SK-N-MC (cell line): ENCODE results near the gene IQSEC3.
"Not testable (repeated sequence)": the region's sequence is repeated elsewhere in the genome, so short reads cannot be mapped to it uniquely, and the experiment has no call there.

ENCODE experiments used
- DNase-seq: peaks from one replicate; pipeline ENCODE4 v3.0.0-alpha.2; 2011; ENCODE audit warnings: low read depth, low spot score
- H3K27ac ChIP-seq: fragments of 200-600 bp; sonication (generic); 2 replicates; pipeline ENCODE4 v1.5.1; 2016; ENCODE audit warnings: mixed run types
- H3K36me3 ChIP-seq: fragments of 200-600 bp; sonication (generic); 2 replicates; pipeline ENCODE4 v1.6.1; 2017; ENCODE audit warnings: antibody characterized with exemption, low read length, mixed read lengths; ENCODE audit not compliant: insufficient read depth
- H3K4me3 ChIP-seq: fragments of 200-600 bp; sonication (generic); 2 replicates; pipeline ENCODE4 v1.5.1; 2016
- H3K9ac ChIP-seq: fragments of 200-600 bp; sonication (generic); 2 replicates; pipeline ENCODE4 v1.8.0; 2017; ENCODE audit warnings: mixed run types, mixed read lengths; ENCODE audit not compliant: insufficient read length
- H3K9me3 ChIP-seq: fragments of 200-600 bp; sonication (generic); 2 replicates; pipeline ENCODE4 v1.6.1; 2017; ENCODE audit warnings: low read depth, mild to moderate bottlenecking, antibody characterized with exemption, low read length, moderate library complexity, mixed read lengths
- EZH2 ChIP-seq: fragments of 200-600 bp; sonication (generic); IDR thresholded peaks from one replicate; pipeline ENCODE4 v1.6.1; 2017; ENCODE audit warnings: antibody characterized with exemption
- FOXP2 ChIP-seq: optimal IDR thresholded peaks from 2 replicates; pipeline ENCODE3; 2011; ENCODE audit warnings: mild to moderate bottlenecking, moderate library complexity; ENCODE audit not compliant: insufficient read depth; ENCODE audit errors: extremely low read length, control extremely low read depth
- POLR2AphosphoS5 ChIP-seq: IDR thresholded peaks from 2 replicates; pipeline ENCODE4 v1.6.1; 2012; ENCODE audit warnings: mild to moderate bottlenecking, low read depth, low read length, borderline replicate concordance

IQSEC3 gene

DNA sequence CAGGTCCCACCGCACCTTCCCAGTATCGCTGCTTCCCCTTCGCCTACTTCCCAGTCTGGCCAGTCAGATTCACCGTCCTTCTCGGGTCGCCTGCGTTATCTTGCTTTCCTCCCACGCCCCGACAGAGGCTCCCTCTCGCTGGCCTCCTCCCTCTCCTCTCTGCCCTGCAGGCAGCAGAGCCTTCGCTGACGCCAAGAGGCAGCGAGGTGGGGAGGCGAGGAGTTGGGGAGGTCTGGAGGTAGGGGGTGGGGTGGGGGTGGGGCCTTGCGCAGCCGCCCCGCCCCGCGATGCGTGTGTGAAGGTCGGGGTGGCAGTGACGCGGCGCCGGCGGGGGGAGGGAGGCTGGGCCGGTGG lies at the start of gene IQSEC3:
TSS of gene IQSEC3 (plus strand) at position 340 of the 354 bp plus-strand sequence. CDS start 116 bp downstream, outside the sequence.
- not testable (repeated sequence) for H3K4me3 ChIP-seq, H3K9ac ChIP-seq, H3K9me3 ChIP-seq, H3K36me3 ChIP-seq, DNase-seq, H3K27ac ChIP-seq

DNA sequence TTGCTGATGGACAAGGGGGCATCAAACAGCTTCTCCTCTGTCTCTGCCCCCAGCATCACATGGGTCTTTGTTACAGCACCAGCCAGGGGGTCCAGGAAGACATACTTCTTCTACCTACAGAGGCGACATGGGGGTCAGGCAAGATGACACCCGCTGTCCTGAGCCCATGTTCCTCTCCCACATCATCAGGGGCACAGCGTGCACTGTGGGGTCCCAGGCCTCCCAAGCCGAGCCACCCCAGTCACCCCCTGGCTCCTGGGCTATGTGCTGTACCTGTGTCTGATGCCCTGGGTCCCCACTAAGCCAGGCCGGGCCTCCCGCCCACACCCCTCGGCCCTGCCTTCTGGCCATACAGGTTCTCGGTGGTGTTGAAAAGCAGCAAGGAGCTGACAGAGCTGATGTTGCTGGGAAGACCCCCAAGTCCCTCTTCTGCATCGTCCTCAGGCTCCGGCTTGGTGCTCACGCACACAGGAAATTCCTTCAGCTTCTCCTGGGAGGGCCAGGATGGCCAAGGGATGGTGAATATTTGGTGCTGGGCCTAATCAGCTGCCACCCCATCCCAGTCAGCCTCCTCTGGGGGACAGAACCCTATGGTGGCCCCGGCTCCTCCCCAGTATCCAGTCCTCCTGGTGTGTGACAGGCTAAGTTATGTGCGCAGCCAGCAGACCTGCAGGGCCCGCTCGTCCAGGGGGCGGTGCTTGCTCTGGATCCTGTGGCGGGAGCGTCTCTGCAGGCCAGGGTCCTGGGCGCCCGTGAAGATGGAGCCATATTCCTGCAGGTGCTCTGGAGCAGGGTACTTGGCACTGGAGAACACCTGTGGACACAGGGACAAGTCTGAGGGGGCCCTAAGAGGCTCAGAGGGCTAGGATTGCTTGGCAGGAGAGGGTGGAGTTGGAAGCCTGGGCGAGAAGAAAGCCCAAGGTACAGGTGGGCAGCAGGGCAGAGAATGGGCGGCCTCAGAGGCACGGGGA lies 48.9 kb upstream of the IQSEC3 start:
- not testable (repeated sequence) for H3K9me3 ChIP-seq, DNase-seq, H3K4me3 ChIP-seq, H3K9ac ChIP-seq, H3K36me3 ChIP-seq, H3K27ac ChIP-seq

DNA sequence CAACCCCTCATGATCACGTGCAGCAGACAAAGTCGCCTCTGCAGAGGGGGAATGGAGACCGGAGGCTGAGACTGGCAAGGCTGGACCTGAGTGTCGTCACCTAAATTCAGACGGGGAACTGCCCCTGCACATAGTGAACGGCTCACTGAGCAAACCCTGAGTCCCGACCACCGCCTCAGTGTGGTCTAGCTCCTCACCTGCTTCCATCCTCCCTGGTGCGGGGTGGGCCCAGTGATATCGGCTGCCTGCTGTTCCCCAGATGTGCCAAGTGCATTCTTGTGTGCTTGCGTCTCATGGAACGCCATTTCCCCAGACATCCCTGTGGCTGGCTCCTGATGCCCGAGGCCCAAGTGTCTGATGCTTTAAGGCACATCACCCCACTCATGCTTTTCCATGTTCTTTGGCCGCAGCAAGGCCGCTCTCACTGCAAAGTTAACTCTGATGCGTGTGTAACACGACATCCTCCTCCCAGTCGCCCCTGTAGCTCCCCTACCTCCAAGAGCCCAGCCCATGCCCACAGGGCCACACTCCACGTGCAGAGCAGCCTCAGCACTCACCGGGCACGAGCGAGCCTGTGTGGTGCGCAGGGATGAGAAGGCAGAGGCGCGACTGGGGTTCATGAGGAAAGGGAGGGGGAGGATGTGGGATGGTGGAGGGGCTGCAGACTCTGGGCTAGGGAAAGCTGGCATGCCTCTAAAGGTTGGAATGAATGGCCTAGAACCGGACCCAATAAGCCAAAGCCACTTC lies 47.6 kb upstream of the IQSEC3 start:
- not testable (repeated sequence) for H3K36me3 ChIP-seq, H3K4me3 ChIP-seq, H3K9ac ChIP-seq, H3K9me3 ChIP-seq, DNase-seq, H3K27ac ChIP-seq

DNA sequence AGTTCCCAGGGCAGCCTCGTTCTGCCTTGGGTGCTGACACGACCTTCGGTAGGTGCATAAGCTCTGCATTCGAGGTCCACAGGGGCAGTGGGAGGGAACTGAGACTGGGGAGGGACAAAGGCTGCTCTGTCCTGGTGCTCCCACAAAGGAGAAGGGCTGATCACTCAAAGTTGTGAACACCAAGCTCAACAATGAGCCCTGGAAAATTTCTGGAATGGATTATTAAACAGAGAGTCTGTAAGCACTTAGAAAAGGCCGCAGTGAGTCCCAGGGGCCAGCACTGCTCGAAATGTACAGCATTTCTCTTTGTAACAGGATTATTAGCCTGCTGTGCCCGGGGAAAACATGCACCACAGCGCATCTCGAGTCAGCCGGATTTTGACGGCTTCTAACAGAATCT lies 46.7 kb upstream of the IQSEC3 start:
- H3K36me3 ChIP-seq, DNase-seq, H3K9ac ChIP-seq, H3K27ac ChIP-seq, H3K4me3 ChIP-seq, H3K9me3 ChIP-seq: not testable (repeated sequence)

DNA sequence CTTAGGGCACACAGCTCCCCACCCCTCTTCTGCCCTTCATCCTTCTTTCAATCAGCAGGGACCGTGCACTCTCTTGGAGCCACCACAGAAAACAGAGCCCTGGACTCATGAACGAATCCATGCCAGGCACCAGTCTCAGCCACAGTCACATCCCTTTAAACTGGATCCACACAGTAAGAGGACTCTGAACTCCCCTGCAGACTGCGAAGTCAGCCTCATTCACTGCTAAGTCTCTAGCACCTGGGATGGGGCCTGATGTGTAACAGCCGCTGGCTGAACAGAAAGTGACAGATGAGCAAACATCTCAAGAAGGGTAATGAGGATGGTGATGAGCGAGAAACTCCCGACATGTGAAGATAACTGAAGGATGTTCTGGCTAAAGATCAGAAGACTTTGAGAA lies 45.8 kb upstream of the IQSEC3 start:
- TF ChIP-seq POLR2AphosphoS5: no peak
- no peak for TF ChIP-seq EZH2
- no peak for TF ChIP-seq FOXP2
- H3K27ac ChIP-seq: no peak overlapping the region
- H3K4me3 ChIP-seq: no peak overlapping the region
- H3K9ac ChIP-seq: no peak overlapping the region
- no peaks in the 10 kb centered on the region for H3K9me3 ChIP-seq
- DNase-seq: no peak
- H3K36me3 ChIP-seq: no peaks in the 10 kb centered on the region; the same call in 1 of the 2 replicates

DNA sequence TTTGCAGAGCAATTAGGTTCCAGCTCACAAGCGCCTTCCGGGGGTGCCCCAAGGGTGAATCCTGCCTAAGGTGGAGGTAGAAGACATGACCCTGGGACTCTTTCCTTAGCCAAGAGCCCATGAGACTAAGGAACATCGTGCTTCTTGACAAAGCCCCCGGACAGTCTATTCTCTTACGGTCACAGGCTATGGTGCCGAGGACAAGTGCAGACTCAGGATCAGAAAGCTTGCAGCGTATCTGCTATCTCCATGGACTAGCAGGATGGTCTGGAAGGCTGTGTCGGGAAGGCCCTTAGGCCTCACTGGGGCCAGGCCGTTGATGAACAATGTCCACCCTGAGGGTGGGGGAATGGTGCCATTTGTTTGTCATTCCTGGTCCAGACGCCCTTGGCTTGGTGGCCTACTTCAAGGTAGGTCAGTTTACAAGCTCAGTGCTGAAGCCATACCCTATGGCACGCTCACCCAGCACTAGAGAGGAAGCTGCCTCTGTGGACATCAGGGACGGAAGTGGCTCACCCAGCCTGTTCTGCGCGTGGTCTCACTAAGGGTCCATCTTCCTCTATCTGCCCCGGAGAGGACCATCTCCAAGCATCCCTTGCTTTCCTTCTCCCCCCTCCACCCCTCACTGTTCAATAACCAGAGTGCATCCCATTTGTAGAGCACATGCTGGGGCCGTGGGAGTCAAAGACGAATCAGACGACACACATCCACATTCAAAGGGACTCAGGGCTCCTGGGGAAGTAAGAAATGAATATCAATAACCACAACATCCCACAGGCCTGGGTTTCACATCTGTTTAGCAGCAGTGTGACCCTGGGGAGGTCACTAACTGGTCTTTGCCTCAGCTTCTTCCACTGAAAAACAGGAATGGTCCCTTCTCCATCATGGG lies 45.0 kb upstream of the IQSEC3 start:
- Histone ChIP-seq H3K27ac (no peak overlapping the region), H3K9me3 (no peaks in the 10 kb centered on the region), H3K36me3 (no peaks in the 10 kb centered on the region; the same call in 1 of the 2 replicates), H3K9ac (no peak overlapping the region), H3K4me3 (no peak overlapping the region)
- no peak for DNase-seq
- TF ChIP-seq EZH2 (no peak), FOXP2 (no peak), POLR2AphosphoS5 (no peak)

DNA sequence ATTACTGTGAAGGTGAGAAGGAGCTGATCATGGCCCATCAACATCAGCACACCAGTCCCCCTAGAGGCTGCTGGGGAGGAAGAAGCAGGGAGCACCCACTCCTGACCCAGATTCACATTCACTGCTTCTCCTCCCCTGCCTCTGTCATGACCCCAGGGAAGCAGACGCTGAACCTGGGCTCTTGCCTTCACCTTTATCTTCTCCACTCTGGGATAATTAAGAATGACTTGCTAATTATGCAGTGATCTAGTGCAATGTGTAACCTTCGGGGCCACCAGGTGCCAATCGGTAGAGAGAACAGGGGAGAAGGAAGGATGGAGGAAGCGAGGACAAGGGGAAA lies 44.4 kb upstream of the IQSEC3 start:
- DNase-seq: no peak

DNA sequence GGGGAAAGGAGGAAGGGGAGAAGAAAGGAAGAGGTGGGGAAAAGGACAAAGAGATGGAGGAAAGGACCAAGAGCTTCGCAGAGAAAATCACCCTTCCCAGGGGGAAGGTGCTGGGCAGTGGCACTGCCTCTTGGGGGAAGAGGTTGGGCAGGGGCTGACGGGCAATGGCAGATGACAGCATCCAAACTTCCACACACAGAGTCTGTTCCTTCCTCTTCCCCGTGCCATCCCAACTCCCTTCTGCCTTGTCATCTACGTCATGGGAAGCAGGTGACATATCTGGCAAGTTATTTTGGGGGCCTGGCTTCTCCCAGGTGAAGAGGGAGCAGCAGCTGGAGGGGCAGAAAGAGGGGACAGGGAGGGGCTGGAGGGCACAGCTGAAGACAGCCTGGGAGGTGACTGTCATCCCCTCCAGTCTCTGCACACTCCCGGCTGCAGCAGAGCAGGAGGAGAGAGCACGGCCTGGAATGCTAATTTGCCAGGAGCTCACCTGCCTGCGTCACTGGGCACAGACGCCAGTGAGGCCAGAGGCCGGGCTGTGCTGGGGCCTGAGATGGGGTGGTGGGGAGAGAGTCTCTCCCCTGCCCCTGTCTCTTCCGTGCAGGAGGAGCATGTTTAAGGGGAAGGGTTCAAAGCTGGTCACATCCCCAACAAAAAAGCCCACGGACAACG lies 43.9 kb upstream of the IQSEC3 start:
- no peak overlapping the region for H3K27ac ChIP-seq
- no peak for TF ChIP-seq EZH2
- TF ChIP-seq FOXP2: no peak
- no peak for TF ChIP-seq POLR2AphosphoS5
- H3K9me3 ChIP-seq: no peaks in the 10 kb centered on the region
- H3K9ac ChIP-seq: no peak overlapping the region
- H3K4me3 ChIP-seq: no peak overlapping the region
- no peak for DNase-seq
- no peaks in the 10 kb centered on the region; the same call in 1 of the 2 replicates for H3K36me3 ChIP-seq

More for the DNA sequence above, 44.4 kb upstream of the IQSEC3 start:
- H3K9me3 ChIP-seq: no peaks in the 10 kb centered on the region
- no peak overlapping the region for H3K9ac ChIP-seq
- no peak overlapping the region for H3K27ac ChIP-seq
- H3K4me3 ChIP-seq: no peak overlapping the region
- H3K36me3 ChIP-seq: no peaks in the 10 kb centered on the region; the same call in 1 of the 2 replicates
- TF ChIP-seq POLR2AphosphoS5: no peak
- TF ChIP-seq FOXP2: no peak
- TF ChIP-seq EZH2: no peak

DNA sequence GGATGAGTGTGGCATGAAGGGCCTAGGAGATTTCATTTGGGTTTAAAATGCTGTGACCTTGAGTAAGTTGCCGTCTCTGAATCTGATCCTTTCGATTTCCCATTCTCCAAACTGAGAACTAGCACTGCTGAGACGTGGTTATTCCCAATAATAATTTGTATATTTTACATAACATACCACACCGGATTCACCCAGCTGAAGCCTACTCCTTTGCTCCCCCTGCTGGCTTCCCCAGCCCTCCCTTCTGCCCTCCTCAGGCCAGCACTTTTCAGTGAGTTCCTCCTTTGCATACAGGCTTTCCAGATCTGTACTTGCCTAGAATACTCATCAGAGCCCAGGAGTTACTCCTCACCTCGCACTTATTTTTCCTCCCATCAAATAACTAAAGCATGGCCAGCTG lies 38.7 kb upstream of the IQSEC3 start:
- not testable (repeated sequence) for DNase-seq, H3K9ac ChIP-seq, H3K9me3 ChIP-seq, H3K36me3 ChIP-seq, H3K27ac ChIP-seq, H3K4me3 ChIP-seq

DNA sequence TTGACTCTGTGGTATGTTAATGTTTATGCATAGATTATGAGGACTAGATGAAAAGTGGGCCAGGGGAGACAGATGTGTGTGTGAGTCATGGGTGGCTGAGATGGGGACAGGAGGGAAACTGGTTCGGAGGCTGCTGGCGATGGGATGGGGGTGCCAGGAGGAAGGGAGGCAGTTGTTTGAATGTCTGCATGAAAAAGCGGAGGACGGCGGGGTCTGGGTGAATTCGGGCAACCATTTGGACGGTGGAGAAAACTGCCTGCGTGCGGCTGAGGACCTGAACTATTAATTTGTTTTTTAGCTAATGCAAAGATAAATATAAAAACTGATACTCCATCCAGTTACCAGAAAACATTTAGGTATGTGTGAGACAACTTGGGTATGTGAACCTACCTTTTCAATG lies 27.8 kb upstream of the IQSEC3 start:
- H3K9me3 ChIP-seq, DNase-seq, H3K4me3 ChIP-seq, H3K27ac ChIP-seq, H3K36me3 ChIP-seq, H3K9ac ChIP-seq: not testable (repeated sequence)

DNA sequence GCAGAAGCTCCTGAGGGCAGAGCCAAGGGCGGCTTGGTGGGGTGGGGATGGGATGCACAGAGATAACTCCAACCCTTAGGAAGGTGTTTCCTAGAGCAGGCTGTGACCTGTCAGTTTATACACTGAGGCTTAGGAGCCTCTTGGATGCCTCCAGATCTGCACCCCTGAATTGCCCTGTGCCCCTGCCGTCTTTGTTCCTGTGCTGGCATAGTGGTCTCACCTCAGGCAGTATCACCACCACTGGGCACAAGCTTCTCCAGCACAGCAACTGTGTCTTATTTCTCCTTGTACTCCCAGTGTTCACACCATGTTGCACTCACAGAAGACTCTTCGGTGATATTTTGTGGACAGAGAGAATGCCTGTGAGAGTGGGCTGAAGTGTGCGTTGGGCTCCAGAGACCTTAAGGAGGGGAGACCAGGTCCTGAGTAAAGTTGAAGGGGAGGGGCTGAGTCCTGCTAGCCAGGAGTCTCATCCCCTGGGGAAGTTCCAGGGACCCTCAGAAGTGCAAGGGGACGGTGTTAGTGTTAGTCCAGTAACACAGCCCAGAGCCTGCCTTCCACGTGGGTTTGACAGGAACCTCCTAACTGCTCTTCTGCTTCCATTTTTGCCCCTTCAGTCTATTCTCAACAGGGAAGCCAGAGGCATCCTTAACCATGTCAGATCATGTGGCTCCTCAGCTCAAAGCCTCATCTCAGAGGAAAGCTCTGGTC lies 26.9 kb upstream of the IQSEC3 start:
- not testable (repeated sequence) for H3K9me3 ChIP-seq, H3K4me3 ChIP-seq, H3K36me3 ChIP-seq, DNase-seq, H3K9ac ChIP-seq, H3K27ac ChIP-seq
